CD4-positive, alpha-beta T cell treated with Interleukin-4 for 4 hours (primary cell): ENCODE results near the gene ADARB2.

ENCODE experiments used
- DNase-seq: peaks from one replicate; pipeline ENCODE4 v3.0.0-alpha.2; 2020

The ADARB2 gene

DNA sequence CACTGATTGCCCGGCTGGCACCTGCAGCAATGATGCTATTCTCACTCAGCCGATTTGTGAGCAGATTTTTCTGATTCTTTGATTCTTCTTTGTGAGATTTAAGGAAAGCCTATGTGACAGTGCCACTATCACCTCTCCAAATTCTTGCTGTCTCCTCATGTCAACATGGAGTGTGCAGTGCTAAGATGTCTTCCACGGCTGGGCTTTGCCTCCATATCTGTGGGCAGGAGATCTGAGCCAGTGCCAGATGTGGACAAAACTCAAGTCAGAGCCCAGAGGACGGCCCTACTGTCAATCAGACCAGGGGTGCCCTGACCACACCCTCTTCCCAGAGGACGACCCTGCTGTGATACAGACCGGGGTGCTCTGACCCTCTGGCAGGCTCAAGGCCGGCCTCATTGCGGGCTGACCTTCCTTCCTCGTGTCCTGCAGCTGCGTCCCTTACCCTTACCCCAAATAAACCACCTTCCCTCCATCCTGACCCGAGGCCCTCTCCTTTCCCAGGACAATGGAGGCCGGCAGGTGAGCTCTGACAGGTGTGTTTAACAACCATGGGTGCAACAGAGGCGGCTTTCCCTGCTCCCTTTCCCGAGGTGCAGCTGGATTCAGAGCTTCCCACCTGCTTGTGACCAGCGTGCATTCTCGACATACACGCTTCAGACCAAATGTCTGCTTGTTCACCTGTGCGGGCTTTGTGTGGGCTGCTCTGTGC is 221.4 kb downstream of the ADARB2 start:
- DNase-seq, result no peak

DNA sequence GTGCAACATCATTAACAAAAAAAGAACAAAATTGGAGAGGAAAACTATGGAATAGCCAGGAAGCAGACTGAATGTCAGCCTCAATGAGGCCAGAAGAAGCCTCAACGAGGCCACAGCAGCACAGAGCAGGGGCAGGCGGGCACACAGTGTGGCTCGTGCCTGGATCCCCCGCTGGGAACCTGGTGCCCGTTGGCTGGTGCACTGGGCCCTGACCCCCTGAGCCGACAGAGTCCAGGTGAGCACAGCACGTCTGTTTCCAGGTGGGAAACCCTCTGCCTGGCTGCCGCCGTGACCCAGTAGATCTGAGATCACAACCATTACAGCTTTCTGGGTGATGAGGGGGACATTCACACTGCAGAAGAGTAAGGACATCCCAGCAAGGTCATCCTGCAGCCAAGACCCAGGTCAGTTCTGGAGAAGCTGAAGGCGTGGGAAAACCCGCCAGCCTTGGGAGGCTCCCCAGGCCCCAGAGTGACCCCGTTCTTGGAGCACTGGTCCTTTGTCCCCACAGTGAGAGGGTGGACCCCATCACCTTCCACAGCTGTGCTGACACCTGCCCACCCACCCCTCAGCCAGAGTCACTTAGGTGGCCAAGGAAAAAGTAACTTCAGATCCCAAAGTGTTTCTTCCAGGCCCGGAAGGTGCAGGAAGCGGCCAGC is 222.1 kb downstream of the ADARB2 start:
- DNase-seq, result no peak

DNA sequence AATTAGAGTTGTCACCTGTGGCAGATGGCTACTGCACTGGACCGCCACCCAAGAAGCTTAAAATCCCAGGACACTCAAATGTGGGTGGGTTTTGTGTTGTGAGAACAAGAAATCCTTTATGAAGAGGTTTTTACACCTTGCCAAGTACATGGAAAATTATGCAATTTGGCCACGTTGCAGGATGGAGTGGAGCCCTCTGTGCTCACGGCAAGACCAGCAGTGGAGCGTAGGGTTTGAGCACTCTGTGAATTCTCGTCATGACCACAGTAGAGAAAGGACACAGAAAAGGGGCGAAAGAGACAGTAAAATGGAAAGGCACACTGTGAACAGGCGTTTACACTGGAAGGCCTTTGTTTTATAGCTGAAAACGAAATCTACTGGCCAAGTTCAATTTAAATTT is 222.6 kb downstream of the ADARB2 start:
- no peak for DNase-seq

DNA sequence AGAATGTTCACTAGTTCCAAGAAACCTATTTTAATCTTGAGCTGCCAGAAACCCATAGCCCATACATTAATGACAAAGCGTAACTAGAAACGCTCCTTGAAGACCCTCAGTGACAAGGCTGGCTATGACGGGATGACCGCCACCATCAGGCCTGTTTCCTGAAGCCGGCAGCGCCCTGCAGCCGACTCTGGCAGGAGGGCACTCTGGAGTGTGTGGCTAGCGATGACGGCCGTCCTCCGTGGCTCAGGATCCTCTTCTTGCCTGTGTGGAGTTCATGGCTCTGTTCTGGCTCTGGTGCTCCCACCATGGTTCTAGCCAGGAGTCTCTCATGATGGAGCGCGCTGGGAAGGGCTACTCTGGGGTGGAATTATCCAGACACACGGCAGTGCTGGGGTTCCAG is 224.1 kb downstream of the ADARB2 start:
- no peak for DNase-seq

DNA sequence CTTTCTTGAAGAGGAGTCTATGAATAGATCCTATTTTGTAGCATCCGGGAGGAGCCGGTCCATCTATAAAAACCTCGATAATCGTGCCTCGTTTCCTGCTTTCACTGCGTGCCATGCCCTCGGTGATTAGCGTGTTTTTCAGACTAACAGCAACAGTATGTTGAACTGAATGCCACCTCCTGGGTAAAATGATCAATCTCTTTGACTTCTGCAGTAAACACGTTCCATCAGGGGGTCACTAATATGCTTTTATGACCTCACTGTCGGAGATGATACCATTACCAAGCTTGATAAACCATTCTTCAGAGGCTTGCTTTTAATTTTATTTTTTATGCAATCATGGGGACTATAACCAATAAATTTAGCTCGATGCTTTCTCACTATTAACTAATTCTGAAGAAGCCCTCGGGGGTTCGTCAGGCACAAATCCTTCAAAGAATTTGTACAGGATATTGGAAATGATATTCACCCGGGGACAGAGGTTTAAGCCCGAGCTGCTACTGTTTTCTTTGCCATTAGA is 228.3 kb downstream of the ADARB2 start:
- DNase-seq, result no peak

DNA sequence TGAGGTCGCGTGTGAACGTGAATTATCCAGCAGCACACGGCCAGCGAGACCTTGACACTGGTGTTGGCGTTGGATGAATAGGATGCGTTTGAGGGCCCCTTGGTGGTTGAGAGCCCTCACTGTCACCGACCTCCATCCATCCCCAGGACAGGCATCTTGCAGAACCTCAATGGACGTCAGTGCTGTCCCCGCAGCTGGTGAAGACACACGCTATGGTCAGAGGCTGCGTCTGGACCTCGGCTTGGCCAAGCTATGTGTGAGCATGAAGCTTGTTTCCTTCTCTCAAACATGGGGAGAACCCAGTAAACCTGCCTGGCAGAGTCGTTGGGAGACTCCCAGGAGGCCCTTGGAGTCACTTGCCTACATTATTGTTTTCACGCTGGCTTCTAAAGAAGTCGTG is 229.2 kb downstream of the ADARB2 start:
- DNase-seq, result no peak

DNA sequence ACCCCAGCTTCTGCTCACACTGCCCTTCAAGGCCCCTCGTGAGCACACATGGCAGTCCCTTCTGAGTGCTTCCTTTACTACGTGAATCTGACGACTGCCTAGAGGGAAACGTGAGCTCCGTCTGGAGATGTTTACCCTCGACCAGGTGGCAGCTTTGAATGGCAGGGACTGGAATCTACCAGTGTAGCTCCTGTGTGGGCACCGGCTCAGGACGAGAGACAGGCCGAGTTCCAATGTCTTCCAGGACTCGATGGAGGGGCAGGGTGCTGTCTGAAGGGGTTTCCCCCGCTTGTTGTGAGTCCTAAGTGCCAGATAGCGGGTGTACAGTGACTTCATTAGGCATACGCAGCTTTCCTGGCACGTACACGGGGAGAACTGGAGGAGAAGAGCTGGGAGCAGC is 229.9 kb downstream of the ADARB2 start:
- DNase-seq, result no peak

DNA sequence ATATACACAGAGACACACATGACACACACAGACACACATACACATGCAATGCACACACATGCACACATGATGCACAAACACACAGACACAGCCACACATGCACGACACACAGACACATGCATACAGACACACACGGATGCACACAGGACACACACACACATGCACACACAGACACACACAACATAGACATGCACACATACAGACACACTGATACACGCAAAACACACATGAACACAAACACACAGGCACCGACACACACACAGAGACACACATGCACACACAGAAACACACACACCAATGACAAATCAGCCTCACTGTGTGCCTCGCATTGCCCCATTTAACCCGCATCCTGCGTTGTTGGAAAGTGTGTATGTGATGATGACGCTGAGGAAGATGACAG is 232.4 kb downstream of the ADARB2 start:
- no peak for DNase-seq

DNA sequence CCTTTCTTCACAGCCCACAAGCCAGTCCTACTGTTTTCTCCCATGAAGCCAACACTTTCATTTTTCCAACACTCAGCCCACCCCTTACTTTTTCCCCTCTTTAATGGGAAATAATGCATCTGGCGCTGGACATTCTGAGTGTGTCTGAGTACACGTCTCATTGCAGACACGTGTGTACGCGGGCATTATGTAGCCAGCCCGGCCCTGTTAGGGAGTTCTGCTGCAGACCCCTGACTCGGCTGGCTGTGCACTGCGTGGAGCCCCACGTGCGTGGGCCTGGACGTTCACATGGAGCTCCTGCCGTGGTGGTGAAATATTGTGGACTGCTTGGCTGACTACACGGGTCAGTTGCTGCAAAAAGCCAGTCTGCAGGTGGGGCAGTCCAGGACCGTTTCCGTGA is 233.0 kb downstream of the ADARB2 start:
- no peak for DNase-seq

DNA sequence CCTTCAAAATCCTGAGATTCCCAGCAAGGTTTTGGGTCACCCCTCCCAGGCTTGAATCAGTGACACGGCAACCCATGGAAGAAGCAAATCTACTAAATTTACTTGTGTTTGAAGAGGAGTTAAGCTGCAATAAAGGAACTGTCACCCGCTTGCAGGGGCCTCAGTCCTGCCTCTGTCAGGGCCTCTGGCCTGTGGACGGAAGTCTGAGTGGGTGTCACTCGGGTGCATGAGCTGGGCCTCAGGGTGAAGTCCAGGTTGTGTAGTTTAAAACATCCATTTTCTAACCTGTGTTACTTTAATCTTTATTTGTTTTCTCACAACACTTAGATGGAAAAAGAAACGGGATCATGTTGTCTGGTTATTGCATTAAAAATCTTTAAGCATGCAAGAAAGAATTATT is 234.9 kb downstream of the ADARB2 start:
- no peak for DNase-seq

DNA sequence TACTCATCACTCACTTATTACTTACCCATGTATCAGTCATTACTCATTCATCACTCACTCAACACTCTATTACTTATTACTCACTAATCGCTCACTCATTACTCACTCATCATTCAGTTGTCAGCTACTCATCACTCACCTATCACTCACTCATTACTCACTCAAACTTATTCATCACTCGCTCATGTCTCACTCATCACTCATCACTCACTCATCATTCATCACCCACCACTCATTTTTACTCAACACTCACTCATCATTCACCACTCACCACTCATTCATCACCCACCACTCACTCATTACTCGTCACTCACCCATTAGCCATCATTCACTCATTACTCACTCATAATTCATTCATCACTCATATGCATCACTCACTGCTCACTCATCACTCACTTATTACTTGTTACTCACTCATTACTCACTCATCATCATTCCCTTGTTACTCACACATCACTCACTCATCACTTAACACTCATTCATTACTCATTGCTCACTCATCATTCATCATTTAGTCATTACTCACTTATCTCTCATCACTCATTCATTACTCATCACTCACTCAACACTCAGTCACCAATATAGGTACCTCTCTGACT is 237.9 kb downstream of the ADARB2 start:
- DNase-seq, result no peak

DNA sequence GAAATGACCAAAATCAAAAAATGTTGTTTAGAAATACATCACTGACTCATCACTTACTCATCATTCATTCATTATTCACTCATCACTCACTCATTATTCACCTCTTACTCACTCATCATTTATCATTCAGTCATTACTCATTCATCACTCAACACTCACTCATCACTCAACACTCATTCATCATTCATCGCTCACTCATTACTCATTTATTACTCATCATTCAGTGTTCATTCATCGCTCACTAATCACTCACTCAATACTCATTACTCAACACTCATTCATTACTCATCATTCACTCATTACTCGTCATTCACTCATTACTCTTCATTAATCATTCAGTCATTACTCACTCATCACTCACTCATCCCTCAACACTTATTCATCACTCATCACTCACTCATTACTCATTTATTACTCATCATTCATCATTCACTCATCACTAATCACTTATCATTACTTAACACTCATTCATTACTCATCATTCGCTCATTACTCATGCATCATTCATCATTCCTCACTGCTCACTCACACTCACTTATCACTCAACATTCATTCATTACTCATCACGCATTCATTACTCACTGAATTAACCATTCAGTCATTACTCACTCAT is 238.5 kb downstream of the ADARB2 start:
- no peak for DNase-seq

DNA sequence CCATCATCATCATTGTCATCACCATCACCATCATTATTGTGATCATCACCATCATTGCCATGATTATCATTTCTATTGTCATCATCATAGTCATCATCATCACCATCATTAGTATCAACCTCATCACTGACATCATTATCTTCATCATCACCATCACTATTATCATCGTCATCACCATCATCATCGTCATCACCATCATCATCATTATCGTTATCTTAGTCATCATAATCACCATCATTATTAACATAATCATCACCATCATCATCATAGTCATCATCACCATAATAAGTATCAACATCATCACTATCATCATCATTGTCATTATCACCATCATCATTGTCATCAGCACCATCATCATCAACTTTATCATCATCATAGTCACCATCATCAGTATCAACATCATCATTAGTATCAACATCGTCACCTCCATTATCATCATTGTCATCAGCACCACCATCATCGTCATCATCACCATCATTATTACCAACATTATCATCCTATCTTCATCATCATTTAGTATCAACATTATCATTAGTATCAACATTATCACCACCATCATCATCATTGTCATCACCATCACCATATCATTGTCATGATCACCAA is 241.3 kb downstream of the ADARB2 start:
- DNase-seq, result no peak

DNA sequence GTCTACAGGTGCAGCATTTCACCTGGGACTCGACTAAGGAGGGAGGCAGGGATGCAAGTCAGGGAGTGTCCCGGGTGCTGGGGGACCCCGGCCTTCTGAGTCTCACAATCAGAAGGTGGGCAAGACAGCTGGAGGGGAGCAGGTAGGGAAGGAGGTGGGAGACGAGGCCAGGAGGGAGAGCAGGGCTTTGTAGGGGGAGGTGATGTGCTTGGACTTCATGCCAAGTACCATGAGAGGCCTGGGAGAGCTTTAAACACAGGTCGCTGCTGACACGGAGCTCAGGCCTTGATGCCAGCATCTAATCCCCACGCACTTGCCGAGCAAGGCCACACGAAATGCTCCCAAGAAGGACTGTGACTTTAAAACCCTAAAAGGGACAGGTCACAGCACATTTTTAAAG is 244.7 kb downstream of the ADARB2 start:
- DNase-seq, result no peak

DNA sequence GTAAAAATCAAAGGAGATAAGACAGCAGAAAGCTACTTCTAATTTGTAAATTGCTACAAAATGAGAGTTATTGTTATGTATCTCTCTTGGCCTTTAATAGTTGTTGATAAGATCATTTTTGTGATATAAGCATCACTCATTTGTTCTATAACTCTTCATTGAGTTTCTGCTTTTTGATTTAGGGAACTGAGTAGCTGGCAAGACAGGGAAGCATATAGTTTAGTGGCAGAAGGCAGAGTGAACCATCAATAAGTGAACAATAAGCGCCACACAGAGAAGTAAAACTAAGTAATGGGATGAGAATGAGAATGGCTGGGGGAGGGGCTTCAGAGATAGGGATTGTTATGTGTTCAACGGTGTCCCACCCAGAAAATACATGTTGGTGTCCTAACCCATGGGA is 245.4 kb downstream of the ADARB2 start:
- no peak for DNase-seq

DNA sequence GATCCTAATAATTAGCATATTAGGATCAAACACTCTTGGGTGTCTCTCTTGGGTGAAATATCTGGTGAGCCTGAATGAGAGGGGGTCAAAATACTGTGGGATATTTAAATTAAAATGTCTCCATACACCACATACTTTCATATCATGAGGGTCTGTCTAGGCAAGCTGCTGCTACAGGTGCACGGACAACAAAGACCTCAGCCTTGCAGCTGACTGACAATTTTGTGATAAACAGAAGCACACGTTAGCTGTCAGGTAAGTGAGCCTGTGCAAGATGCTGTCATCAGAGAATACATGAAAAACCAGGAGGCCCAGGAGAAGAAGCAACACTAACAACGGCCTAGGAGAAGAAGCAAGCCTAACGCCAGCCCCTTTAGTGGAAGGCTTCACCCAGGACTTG is 247.5 kb downstream of the ADARB2 start:
- no peak for DNase-seq

DNA sequence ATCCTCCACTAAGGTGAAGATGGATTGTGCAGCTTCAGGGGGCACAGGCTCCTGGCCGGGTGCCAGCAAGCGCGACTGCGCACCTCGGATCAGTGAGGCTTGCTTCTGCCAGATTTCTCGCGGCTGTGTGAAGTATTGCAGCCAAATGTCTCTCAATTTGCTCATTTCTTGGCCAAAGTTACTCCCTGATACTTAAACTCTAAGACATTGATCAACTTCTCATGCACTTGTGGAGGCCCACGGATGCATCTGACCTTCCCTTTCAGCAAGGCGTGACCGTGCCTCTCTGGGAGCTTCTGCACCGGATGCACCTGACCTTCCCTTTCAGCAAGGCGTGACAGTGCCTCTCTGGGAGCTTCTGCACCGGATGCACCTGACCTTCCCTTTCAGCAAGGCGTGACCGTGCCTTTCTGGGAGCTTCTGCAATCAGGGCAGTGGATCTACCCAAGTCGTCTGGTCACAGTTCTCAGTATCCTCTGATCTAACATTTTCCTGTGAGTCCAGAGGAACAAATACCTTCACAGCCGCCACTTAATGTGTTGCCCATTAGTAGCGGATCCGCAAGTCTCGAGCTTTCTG is 248.3 kb downstream of the ADARB2 start:
- DNase-seq, result no peak

DNA sequence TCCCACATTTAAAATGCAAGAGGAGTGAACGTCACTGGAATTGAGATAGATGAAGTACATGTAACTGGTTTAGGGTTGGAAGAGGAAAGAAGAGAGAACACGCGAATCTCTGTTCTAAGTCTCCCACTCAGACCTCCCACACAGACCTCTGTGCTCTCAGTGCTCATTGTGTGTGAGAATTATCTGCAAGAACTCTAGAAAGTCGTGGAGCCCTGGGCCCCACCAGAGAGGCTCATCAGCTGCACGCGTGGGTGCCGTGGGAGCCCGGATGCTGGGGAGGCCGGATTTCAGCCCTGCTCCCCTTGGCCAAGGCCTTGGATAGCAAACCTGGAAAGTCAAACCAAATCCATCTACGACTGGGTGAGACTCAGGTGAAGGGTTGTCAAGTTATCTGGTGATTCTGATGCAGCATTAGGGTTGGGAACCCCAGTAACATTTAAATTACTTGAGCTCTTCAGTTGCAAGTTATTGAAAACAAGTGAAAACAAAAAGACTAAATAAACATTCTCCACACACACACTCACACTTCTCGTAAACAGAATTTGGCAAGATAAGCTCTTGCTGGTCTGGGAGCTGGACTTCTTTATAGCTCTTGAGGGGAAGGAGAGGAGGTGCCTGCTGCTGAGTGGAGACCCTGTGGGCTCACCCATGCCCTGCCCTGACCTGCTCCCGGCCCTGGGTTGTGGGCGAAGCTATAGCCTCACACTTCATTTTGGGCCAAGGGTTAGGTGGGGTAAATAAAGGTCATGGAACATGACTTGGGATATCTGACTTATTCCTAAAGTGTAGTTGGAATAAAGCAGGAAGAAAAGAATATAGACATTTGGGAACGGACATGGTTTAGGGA is 250.3 kb downstream of the ADARB2 start:
- no peak for DNase-seq

DNA sequence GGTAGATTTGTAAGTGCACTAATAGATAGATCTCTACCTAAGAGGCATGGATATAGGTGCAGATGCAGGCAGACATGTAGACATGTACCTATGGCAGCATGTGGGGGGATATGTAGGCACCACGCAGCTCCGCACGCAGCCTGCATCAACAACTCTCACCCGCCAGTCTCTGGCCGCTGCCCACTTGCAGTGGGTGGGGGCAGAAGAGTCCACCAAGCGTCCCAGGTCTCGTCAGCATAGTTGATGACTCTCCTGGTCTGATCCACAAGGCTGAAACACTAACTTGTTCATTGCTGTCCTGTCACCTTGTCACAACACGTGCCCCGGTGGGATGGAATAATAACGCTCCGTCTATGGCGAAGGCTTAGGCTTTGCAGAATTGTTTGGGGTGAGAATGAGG is 252.0 kb downstream of the ADARB2 start:
- no peak for DNase-seq

DNA sequence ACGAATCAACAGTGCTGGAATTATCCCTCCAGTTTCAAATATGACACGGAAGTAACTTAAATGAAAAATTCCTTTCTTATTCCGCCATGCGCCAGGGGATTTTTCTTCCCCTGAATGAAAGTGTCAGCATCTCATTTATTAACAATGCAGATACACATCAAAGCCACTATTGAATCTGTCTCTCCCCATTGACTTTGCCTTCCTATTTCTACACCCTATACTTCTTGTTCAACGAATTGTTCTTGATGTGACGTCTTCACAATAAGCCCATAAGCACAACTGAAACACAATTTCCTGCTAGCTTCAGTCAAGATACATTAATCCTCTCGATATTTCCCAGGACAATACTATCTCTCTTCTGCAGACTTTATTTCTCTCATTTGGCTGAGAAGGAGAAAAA is 253.5 kb downstream of the ADARB2 start:
- no peak for DNase-seq

DNA sequence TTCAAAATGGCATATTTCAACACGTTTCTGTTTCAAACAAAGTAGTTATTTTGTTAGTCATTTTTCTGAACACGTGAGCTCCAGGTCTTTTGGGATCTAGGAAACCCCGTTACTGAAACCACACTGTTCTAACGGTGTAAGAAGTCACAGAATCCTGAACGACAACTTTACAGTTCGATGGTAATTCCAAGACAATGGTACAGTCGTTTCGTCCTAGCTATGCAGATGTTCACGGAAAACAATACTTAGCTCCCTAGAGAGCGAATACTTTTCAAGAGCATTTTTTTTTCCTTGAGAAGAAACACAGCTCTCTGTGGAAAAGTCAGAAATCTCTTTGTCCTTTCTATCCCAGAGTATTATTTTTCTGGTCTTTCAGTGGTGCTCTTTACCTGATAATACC is 254.1 kb downstream of the ADARB2 start:
- DNase-seq, result no peak

DNA sequence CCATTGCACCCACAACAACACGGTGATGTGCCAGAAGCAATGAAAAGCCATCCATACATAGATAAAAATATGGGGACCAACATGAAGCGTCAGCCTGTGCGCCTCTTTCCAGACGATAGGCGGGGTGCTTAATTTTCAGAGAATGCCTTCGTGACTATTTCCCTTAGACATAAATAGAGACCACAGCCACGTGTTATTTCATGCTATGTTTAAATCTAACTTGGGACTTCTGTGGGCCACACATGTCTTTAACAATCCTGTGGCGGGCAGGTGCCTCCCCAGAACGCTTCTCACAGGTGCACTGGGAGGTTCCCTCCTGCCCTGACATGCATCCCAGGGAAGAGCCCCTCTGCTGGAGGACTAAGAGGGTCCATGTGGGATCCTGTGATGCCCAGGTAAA is 259.7 kb downstream of the ADARB2 start:
- DNase-seq, result no peak
